ENCODE data around the gene MYO6. TPM values are rescaled to one million over a fixed set of nuclear protein-coding genes. Genes with fewer than 3 reads are reported as not detected.

MYO6 gene
- total RNA-seq, 1 experiment from 2014 or later = 26.8 TPM

- Mint-ChIP-seq H3K4me3 (ENCODE audit: unreplicated experiment) (no peak overlapping the region), H3K9me3 (ENCODE audit: unreplicated experiment) (no peaks in the 10 kb centered on the region), H3K27ac (ENCODE audit: low read depth, unreplicated experiment) (no peak overlapping the region), H3K27me3 (ENCODE audit: insufficient read depth, unreplicated experiment) (no peaks in the 10 kb centered on the region), H3K36me3 (ENCODE audit: insufficient read depth, unreplicated experiment) (peaks cover 21% of the 10 kb centered on the region), H3K4me1 (ENCODE audit: insufficient read depth, unreplicated experiment) (no peaks in the 10 kb centered on the region)
- DNase-seq (ENCODE audit: unreplicated experiment) = no peak
- TF ChIP-seq CTCF (IDR thresholded peaks at IDR 0.05; ENCODE audit: unreplicated experiment) = no peak
- POLR2A ChIA-PET = interaction anchor here (0.8 kb wide), 1 partner anchor 39 kb away, joined by 5 read pairs; no protein-coding TSS in a partner anchor
- no TSS peak for BruUV-seq (replicated peaks)
- CTCF ChIA-PET = no interaction called here
- intact Hi-C loops (cut with micrococcal nuclease) = no loop called here
These were observed 94.4 kb downstream of the MYO6 start for GRCh38 chr6:75843396-75843795.

- H3K4me3 Mint-ChIP-seq (ENCODE audit: unreplicated experiment) = no peak overlapping the region
- H3K27ac Mint-ChIP-seq (ENCODE audit: low read depth, unreplicated experiment) = no peak overlapping the region
- POLR2A ChIA-PET = no interaction called here
- CTCF ChIA-PET = no interaction called here
- no TSS peak for BruUV-seq (replicated peaks)
- no peaks in the 10 kb centered on the region for H3K9me3 Mint-ChIP-seq (ENCODE audit: unreplicated experiment)
- peaks cover 6% of the 10 kb centered on the region for H3K4me1 Mint-ChIP-seq (ENCODE audit: insufficient read depth, unreplicated experiment)
- intact Hi-C loops (cut with micrococcal nuclease) = no loop called here
- no peak for DNase-seq (ENCODE audit: unreplicated experiment)
- peaks cover 10% of the 10 kb centered on the region for H3K36me3 Mint-ChIP-seq (ENCODE audit: insufficient read depth, unreplicated experiment)
- no peak for TF ChIP-seq CTCF (IDR thresholded peaks at IDR 0.05; ENCODE audit: unreplicated experiment)
- no peaks in the 10 kb centered on the region for H3K27me3 Mint-ChIP-seq (ENCODE audit: insufficient read depth, unreplicated experiment)
These were observed 99.2 kb downstream of the MYO6 start for GRCh38 chr6:75848274-75848673.

- H3K27me3 Mint-ChIP-seq (ENCODE audit: insufficient read depth, unreplicated experiment) = no peaks in the 10 kb centered on the region
- H3K27ac Mint-ChIP-seq (ENCODE audit: low read depth, unreplicated experiment) = no peak overlapping the region
- CTCF ChIA-PET = interaction anchor here (0.6 to 1.0 kb wide), 2 partner anchors 22 to 44 kb away, joined by 3 read pairs; no protein-coding TSS in a partner anchor
- H3K4me3 Mint-ChIP-seq (ENCODE audit: unreplicated experiment) = no peak overlapping the region
- no TSS peak for BruUV-seq (replicated peaks)
- intact Hi-C loops (cut with micrococcal nuclease) = no loop called here
- H3K36me3 Mint-ChIP-seq (ENCODE audit: insufficient read depth, unreplicated experiment) = peaks cover 10% of the 10 kb centered on the region
- no peaks in the 10 kb centered on the region for H3K9me3 Mint-ChIP-seq (ENCODE audit: unreplicated experiment)
- peaks cover 6% of the 10 kb centered on the region for H3K4me1 Mint-ChIP-seq (ENCODE audit: insufficient read depth, unreplicated experiment)
- POLR2A ChIA-PET = no interaction called here
- no peak for TF ChIP-seq CTCF (IDR thresholded peaks at IDR 0.05; ENCODE audit: unreplicated experiment)
- no peak for DNase-seq (ENCODE audit: unreplicated experiment)
These were observed 100.4 kb downstream of the MYO6 start for GRCh38 chr6:75849329-75850025.

GRCh38 chr6:75850026-75850833 is 101.2 kb downstream of the MYO6 start:
- BruUV-seq (replicated peaks) = no TSS peak
- Mint-ChIP-seq H3K27me3 (ENCODE audit: insufficient read depth, unreplicated experiment) (no peaks in the 10 kb centered on the region), H3K4me3 (ENCODE audit: unreplicated experiment) (no peak overlapping the region), H3K27ac (ENCODE audit: low read depth, unreplicated experiment) (no peak overlapping the region), H3K9me3 (ENCODE audit: unreplicated experiment) (no peaks in the 10 kb centered on the region), H3K4me1 (ENCODE audit: insufficient read depth, unreplicated experiment) (peaks cover 6% of the 10 kb centered on the region), H3K36me3 (ENCODE audit: insufficient read depth, unreplicated experiment) (peaks cover 10% of the 10 kb centered on the region)
- no peak for DNase-seq (ENCODE audit: unreplicated experiment)
- intact Hi-C loops (cut with micrococcal nuclease) = no loop called here
- ChIA-PET POLR2A (no interaction called here), CTCF (interaction anchor here (0.6 to 1.0 kb wide), 2 partner anchors 22 to 44 kb away, joined by 3 read pairs; no protein-coding TSS in a partner anchor)
- TF ChIP-seq CTCF (IDR thresholded peaks at IDR 0.05; ENCODE audit: unreplicated experiment) = no peak
